ENCODE data around the gene TBCK.
"Not testable (repeated sequence)": the region's sequence is repeated elsewhere in the genome, so short reads cannot be mapped to it uniquely, and the experiment has no call there.

TBCK gene

GRCh38 chr4:106162278-106162677 lies 153.7 kb downstream of the TBCK start:
- Histone ChIP-seq H2AFZ (ENCODE audit: low read depth, low read length) (no peak overlapping the region), H3K27me3 (ENCODE audit: insufficient read depth, low read length) (no peaks in the 10 kb centered on the region), H3K9me3 (ENCODE audit: low read length) (peaks cover 8% of the 10 kb centered on the region), H3K4me3 (ENCODE audit: low read length) (no peak overlapping the region), H3K36me3 (ENCODE audit: insufficient read depth, low read length) (peaks cover 9% of the 10 kb centered on the region), H3K4me1 (ENCODE audit: insufficient read depth, low read length) (no peaks in the 10 kb centered on the region)

DNA sequence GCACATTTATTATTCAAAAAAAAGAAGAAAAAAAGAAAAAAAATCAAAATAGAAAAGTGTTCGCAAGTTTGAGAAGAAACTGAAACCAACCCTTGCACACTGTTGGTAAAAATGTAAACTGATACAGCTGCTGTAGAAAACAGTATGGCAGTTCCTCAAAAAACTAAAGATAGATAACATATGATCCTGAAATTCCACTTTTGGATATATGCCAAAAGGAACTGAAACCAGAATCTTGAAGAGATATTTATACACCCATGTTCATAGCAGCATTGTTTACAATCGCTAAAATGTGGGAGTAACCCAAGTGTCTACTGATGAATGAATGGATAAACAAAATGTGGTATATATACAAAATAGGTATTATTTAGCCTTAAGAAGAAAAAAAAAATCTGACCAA lies 155.4 kb downstream of the TBCK start:
- H3K9me3 ChIP-seq (ENCODE audit: low read length) = peaks cover 8% of the 10 kb centered on the region
- H3K36me3 ChIP-seq (ENCODE audit: insufficient read depth, low read length) = peaks cover 9% of the 10 kb centered on the region
- no peak overlapping the region for H2AFZ ChIP-seq (ENCODE audit: low read depth, low read length)
- H3K4me3 ChIP-seq (ENCODE audit: low read length) = no peak overlapping the region
- H3K27me3 ChIP-seq (ENCODE audit: insufficient read depth, low read length) = no peaks in the 10 kb centered on the region
- no peaks in the 10 kb centered on the region for H3K4me1 ChIP-seq (ENCODE audit: insufficient read depth, low read length)

GRCh38 chr4:106149911-106150310 lies 166.1 kb downstream of the TBCK start:
- Histone ChIP-seq H3K27me3 (ENCODE audit: insufficient read depth, low read length) (no peaks in the 10 kb centered on the region), H3K9me3 (ENCODE audit: low read length) (no peaks in the 10 kb centered on the region), H3K36me3 (ENCODE audit: insufficient read depth, low read length) (no peaks in the 10 kb centered on the region), H3K4me1 (ENCODE audit: insufficient read depth, low read length) (peaks cover 23% of the 10 kb centered on the region), H2AFZ (ENCODE audit: low read depth, low read length) (peak overlapping the region; percentile 32), H3K4me3 (ENCODE audit: low read length) (no peak overlapping the region)

- Histone ChIP-seq H3K36me3 (ENCODE audit: insufficient read depth, low read length) (no peaks in the 10 kb centered on the region), H3K9me3 (ENCODE audit: low read length) (no peaks in the 10 kb centered on the region), H3K4me3 (ENCODE audit: low read length) (no peak overlapping the region), H2AFZ (ENCODE audit: low read depth, low read length) (peak overlapping the region; percentile 32), H3K27me3 (ENCODE audit: insufficient read depth, low read length) (no peaks in the 10 kb centered on the region), H3K4me1 (ENCODE audit: insufficient read depth, low read length) (peaks cover 23% of the 10 kb centered on the region)
Observed at GRCh38 chr4:106149026-106149425, 167.0 kb downstream of the TBCK start.

DNA sequence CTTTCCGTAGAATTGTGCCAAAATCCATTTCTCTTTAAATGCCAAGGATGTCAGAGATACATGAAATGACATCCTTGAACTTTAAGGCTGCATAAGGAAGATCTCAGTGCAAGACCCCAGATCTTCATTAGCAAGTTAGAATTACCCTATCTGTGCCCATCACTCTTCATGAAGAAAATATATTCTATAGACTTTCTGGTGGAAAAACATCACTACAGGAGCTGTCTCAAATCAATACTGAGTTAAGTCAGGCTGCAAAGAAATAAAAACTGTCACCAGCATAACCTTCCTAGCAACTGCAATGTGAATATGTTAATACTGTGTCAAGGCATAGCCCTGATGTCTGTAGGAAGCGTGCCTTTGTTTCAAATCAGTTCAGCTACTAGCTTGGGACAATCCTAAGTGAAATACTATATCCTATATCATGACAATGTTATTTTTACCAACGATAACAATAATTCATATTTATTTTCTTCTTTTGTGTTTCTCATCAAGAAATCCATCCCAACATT lies 173.3 kb downstream of the TBCK start:
- no peaks in the 10 kb centered on the region for H3K27me3 ChIP-seq (ENCODE audit: insufficient read depth, low read length)
- H3K4me1 ChIP-seq (ENCODE audit: insufficient read depth, low read length) = peaks cover 3% of the 10 kb centered on the region
- no peak overlapping the region for H3K4me3 ChIP-seq (ENCODE audit: low read length)
- H3K9me3 ChIP-seq (ENCODE audit: low read length) = no peaks in the 10 kb centered on the region
- no peaks in the 10 kb centered on the region for H3K36me3 ChIP-seq (ENCODE audit: insufficient read depth, low read length)
- H2AFZ ChIP-seq (ENCODE audit: low read depth, low read length) = no peak overlapping the region

DNA sequence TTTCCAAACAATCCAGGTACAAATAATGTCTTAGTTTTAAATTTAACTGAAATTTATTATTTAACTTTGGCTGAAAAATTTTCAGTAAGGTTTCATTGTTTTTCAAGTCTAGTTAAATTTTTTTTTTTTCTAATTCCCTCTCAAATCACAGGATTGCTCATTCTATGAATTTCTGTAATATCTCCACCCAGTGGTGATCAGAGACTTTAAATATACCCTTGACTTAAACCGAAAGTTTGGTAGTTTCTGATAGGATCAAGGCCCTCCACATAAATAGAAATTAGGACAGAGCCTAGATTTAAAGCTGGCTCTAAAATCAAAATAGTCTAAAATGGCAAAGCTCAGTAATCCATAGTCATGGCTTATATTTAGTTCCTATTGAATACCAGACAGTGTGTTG lies 175.4 kb downstream of the TBCK start:
- Histone ChIP-seq H3K4me3 (ENCODE audit: low read length) (no peak overlapping the region), H3K9me3 (ENCODE audit: low read length) (no peaks in the 10 kb centered on the region), H3K27me3 (ENCODE audit: insufficient read depth, low read length) (no peaks in the 10 kb centered on the region), H3K4me1 (ENCODE audit: insufficient read depth, low read length) (peaks cover 3% of the 10 kb centered on the region), H3K36me3 (ENCODE audit: insufficient read depth, low read length) (no peaks in the 10 kb centered on the region), H2AFZ (ENCODE audit: low read depth, low read length) (no peak overlapping the region)

GRCh38 chr4:106136777-106137331 lies 179.2 kb downstream of the TBCK start:
- Histone ChIP-seq H3K36me3 (ENCODE audit: insufficient read depth, low read length) (no peaks in the 10 kb centered on the region), H3K4me1 (ENCODE audit: insufficient read depth, low read length) (no peaks in the 10 kb centered on the region), H3K4me3 (ENCODE audit: low read length) (no peak overlapping the region)

DNA sequence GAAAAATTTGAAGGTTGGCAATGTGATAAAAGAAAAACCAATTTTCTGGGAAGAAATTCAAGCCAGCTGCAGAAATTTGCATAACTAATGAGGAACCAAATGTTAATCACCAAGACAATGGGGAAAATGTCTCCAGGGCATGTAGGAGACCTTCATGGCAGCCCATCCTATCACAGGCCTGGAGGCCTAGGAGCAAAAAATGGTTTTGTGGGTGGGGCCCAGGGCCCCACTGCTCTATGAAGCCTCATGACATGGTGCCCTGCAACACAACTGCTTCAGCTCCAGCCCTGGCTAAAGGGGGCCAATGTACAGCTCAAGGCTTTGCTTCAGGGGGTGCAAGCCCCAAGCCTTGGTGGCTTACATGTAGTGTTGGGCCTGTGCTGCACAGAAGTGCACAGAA lies 184.0 kb downstream of the TBCK start:
- Histone ChIP-seq H3K36me3 (ENCODE audit: insufficient read depth, low read length) (no peaks in the 10 kb centered on the region), H3K27me3 (ENCODE audit: insufficient read depth, low read length) (no peaks in the 10 kb centered on the region), H3K4me3 (ENCODE audit: low read length) (no peak overlapping the region), H2AFZ (ENCODE audit: low read depth, low read length) (no peak overlapping the region), H3K4me1 (ENCODE audit: insufficient read depth, low read length) (no peaks in the 10 kb centered on the region), H3K9me3 (ENCODE audit: low read length) (peaks cover 5% of the 10 kb centered on the region)

More at GRCh38 chr4:106136777-106137331, 179.2 kb downstream of the TBCK start:
- Histone ChIP-seq H3K9me3 (ENCODE audit: low read length) (peaks cover 5% of the 10 kb centered on the region), H2AFZ (ENCODE audit: low read depth, low read length) (no peak overlapping the region), H3K27me3 (ENCODE audit: insufficient read depth, low read length) (no peaks in the 10 kb centered on the region)

DNA sequence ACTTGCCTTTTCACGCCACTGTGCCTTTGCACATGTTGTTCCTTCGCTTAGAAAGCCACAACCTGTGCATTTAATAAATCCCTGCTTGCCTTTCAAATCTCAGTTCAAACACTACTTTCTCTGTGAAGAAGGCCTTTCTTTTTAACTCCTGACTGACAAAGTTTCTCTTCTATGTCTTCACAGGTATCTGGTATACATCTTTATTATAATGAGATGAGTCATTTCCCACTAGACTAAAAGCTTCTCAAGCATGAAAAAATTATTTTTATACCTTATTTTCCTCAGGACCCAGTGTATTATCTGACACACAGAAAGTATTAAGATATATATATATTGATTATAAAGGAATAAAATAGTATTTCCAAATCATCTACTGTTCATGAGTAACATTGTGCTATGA lies 189.9 kb downstream of the TBCK start:
- Histone ChIP-seq H3K4me1 (ENCODE audit: insufficient read depth, low read length) (no peaks in the 10 kb centered on the region), H3K36me3 (ENCODE audit: insufficient read depth, low read length) (no peaks in the 10 kb centered on the region), H2AFZ (ENCODE audit: low read depth, low read length) (no peak overlapping the region), H3K27me3 (ENCODE audit: insufficient read depth, low read length) (no peaks in the 10 kb centered on the region), H3K4me3 (ENCODE audit: low read length) (no peak overlapping the region), H3K9me3 (ENCODE audit: low read length) (no peaks in the 10 kb centered on the region)

DNA sequence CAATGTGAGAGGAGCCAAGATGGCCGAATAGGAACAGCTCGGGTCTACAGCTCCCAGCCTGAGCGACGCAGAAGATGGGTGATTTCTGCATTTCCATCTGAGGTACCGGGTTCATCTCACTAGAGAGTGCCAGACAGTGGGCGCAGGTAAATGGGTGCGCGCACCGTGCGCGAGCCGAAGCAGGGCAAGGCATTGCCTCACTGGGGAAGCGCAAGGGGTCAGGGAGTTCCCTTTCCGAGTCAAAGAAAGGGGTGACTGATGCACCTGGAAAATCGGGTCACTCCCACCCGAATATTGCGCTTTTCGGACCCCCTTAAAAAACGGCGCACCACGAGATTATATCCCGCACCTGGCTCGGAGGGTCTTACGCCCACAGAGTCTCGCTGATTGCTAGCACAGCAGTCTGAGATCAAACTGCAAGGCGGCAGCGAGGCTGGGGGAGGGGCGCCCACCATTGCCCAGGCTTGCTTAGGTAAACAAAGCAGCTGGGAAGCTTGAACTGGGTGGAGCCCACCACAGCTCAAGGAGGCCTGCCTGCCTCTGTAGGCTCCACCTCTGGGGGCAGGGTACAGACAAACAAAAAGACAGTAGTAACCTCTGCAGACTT lies 196.0 kb downstream of the TBCK start:
- not testable (repeated sequence) for H3K36me3 ChIP-seq (ENCODE audit: insufficient read depth, low read length); H2AFZ ChIP-seq (ENCODE audit: low read depth, low read length); H3K27me3 ChIP-seq (ENCODE audit: insufficient read depth, low read length); H3K9me3 ChIP-seq (ENCODE audit: low read length); H3K4me1 ChIP-seq (ENCODE audit: insufficient read depth, low read length); H3K4me3 ChIP-seq (ENCODE audit: low read length)

DNA sequence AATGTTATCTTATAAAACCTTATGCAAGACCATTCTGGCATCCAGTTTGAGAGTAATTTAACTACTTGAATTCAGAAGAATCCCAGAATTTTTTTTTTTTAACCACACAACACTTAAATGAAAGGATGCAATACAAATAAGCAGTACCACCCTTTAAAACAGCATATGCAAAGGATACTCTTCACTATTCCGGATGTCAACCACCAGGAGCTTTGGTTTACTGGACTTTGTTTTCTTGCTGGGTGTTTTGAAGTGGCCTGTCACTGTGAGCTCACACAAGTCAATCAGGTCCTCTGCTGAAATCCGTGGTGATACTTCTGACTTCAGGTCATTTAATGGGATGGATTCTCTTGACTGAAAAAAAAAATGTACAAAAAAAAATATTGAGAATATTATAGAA lies 200.0 kb downstream of the TBCK start:
- Histone ChIP-seq H3K4me1 (ENCODE audit: insufficient read depth, low read length) (no peaks in the 10 kb centered on the region), H2AFZ (ENCODE audit: low read depth, low read length) (no peak overlapping the region), H3K4me3 (ENCODE audit: low read length) (no peak overlapping the region), H3K36me3 (ENCODE audit: insufficient read depth, low read length) (peaks cover 12% of the 10 kb centered on the region), H3K9me3 (ENCODE audit: low read length) (peaks cover 19% of the 10 kb centered on the region), H3K27me3 (ENCODE audit: insufficient read depth, low read length) (no peaks in the 10 kb centered on the region)

GRCh38 chr4:106114270-106114669 lies 201.7 kb downstream of the TBCK start:
- Histone ChIP-seq H3K27me3 (ENCODE audit: insufficient read depth, low read length) (no peaks in the 10 kb centered on the region), H3K4me3 (ENCODE audit: low read length) (no peak overlapping the region), H3K9me3 (ENCODE audit: low read length) (peaks cover 31% of the 10 kb centered on the region), H2AFZ (ENCODE audit: low read depth, low read length) (no peak overlapping the region), H3K4me1 (ENCODE audit: insufficient read depth, low read length) (no peaks in the 10 kb centered on the region), H3K36me3 (ENCODE audit: insufficient read depth, low read length) (peaks cover 12% of the 10 kb centered on the region)

DNA sequence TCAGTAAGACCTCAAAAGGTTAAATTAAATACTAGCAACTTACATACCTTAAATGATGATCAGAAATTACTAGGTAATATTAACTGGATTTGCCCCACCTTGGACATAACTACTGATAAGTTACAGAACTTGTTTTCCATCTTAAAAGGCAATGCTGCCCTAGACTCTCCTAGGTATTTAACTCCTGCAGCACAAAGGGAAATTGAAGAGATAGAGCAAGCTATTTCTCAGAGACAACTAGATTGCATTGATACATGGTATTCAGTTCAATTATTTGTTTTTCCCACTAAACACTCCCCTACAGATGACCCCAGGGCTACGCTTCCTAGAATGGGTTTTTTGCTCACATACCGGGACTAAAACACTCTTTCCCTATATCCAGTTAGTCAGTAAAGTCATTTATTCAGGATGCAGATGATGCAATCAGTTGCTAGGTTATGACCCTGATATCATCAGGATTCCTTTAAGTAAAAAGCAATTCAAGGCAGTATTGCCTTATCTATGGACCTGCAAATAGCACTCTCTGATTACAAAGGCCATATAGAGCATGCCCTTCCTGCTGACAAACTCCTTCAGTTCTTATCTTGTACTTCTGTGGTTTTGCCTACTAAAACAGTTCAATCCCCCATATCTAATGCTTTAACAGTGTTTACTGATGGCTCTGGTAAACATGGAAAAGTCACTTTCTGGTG lies 204.1 kb downstream of the TBCK start:
- peaks cover 12% of the 10 kb centered on the region for H3K36me3 ChIP-seq (ENCODE audit: insufficient read depth, low read length)

More for the DNA sequence above, 204.1 kb downstream of the TBCK start:
- H2AFZ ChIP-seq (ENCODE audit: low read depth, low read length); H3K4me1 ChIP-seq (ENCODE audit: insufficient read depth, low read length); H3K27me3 ChIP-seq (ENCODE audit: insufficient read depth, low read length); H3K4me3 ChIP-seq (ENCODE audit: low read length): not testable (repeated sequence)
- H3K9me3 ChIP-seq (ENCODE audit: low read length) = peaks cover 37% of the 10 kb centered on the region

Measured in neuron (in vitro differentiated cells).